ENCODE measurements around the gene ZNF473.

DNA sequence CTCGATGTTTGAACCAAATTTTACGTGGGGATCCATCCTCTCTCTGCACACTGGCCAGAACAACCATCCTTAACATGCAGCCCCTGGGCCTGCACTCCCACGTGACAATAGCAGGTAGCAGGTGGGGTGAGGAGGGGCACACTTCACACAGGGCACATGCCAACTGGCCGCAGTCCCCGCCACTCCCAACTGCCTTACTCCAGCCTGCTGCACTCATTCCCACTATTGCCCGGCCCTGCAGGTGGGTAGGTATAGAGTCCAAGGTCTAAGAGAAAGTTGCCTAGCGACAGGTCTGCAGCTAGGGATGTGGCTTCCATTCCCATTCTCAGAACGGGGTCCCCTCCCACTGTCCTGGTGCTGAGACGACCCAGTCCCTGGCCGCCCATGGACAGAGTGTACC is 18.6 kb upstream of the ZNF473 start:
- TF ChIP-seq SUZ12 (IDR thresholded peaks at IDR 0.05; ENCODE audit: extremely low read depth, insufficient read depth, insufficient read length), result no peak
- TF ChIP-seq ZNF274 (IDR thresholded peaks at IDR 0.05; ENCODE audit: low read depth, low read length), result no peak

All from NT2/D1 (cell line).